Gastroesophageal sphincter (tissue), 3 donors: ENCODE results near the gene PCIF1.

Experiments used
- CTCF ChIP-seq, 4 experiments: fragments of 200-600 bp in 2 of 4; fragments of 450-650 bp in 2 of 4; sonication (generic) in 1 of 4; IDR thresholded peaks; one replicate each; pipeline ENCODE4 v1.5.1; 2017 to 2019; ENCODE audit warnings: antibody characterized with exemption in 4 of 4, mild to moderate bottlenecking in 2 of 4, moderate library complexity in 2 of 4
- EP300 ChIP-seq: sonication (generic); formaldehyde crosslinking; IDR thresholded peaks from one replicate; pipeline ENCODE4 v1.6.1; 2017; ENCODE audit warnings: antibody characterized with exemption, mild to moderate bottlenecking
- POLR2A ChIP-seq, 2 donors: fragments of 450-650 bp; IDR thresholded peaks; one replicate each; pipeline ENCODE4 v1.6.1; 2017; ENCODE audit warnings: antibody characterized with exemption in 2 of 2, mild to moderate bottlenecking in 2 of 2, moderate library complexity in 1 of 2

GRCh38 chr20:45897692-45898091 is 36.8 kb upstream of the PCIF1 start:
- no peak for TF ChIP-seq CTCF (IDR thresholded peaks at IDR 0.05)
- no peak for TF ChIP-seq EP300
- TF ChIP-seq POLR2A (IDR thresholded peaks at IDR 0.05): no peak
